Uterus (tissue), 4 donors: ENCODE data around the gene VIPR2. TPM values are rescaled to one million over a fixed set of nuclear protein-coding genes. Genes with fewer than 3 reads are reported as not detected.

ENCODE experiments used
- DNase-seq, 2 donors: peaks; one replicate each; pipeline ENCODE4 v3.0.0-alpha.2; 2019 to 2020
- H3K27ac ChIP-seq, 2 donors: fragments of 200-600 bp; sonication (generic); 1 replicate in 1 of 2; 2 replicates in 1 of 2; pipeline ENCODE4 v1.5.1; 2016 to 2018
- H3K27me3 ChIP-seq, 2 donors: fragments of 200-600 bp; sonication (generic); one replicate each; pipeline ENCODE4 v1.5.1; 2018 to 2019; ENCODE audit warnings: control low read depth in 1 of 2
- H3K36me3 ChIP-seq, 2 donors: fragments of 200-600 bp; sonication (generic); one replicate each; pipeline ENCODE4 v1.5.1; 2019; ENCODE audit warnings: control low read depth in 1 of 2
- H3K4me1 ChIP-seq, 2 donors: fragments of 200-600 bp; sonication (generic); one replicate each; pipeline ENCODE4 v1.5.1; 2018 to 2019; ENCODE audit warnings: control low read depth in 1 of 2
- H3K4me3 ChIP-seq, 2 donors: fragments of 200-600 bp; sonication (generic); 1 replicate in 1 of 2; 2 replicates in 1 of 2; pipeline ENCODE4 v1.5.1; 2018 to 2019; ENCODE audit warnings: mild to moderate bottlenecking in 1 of 2
- H3K9me3 ChIP-seq, 2 donors: fragments of 200-600 bp; sonication (generic); one replicate each; pipeline ENCODE4 v1.5.1; 2019; ENCODE audit warnings: control low read depth in 1 of 2
- CTCF ChIP-seq, 4 experiments: fragments of 200-600 bp in 2 of 4; fragments of 450-650 bp in 2 of 4; sonication (generic) in 2 of 4; IDR thresholded peaks; one replicate each; pipeline ENCODE4 v1.5.1; 2016 to 2019; ENCODE audit warnings: antibody characterized with exemption in 4 of 4, mild to moderate bottlenecking in 2 of 4, moderate library complexity in 1 of 4
- POLR2A ChIP-seq, 2 donors: fragments of 450-650 bp; IDR thresholded peaks; one replicate each; pipeline ENCODE4 v1.6.1; 2016; ENCODE audit warnings: antibody characterized with exemption in 2 of 2, mild to moderate bottlenecking in 1 of 2, moderate library complexity in 1 of 2
- intact Hi-C: fragments of 100-400 bp; cut with DNase I; formaldehyde crosslinking; loops from one replicate; pipeline ENCODE4 v1.15.1; 2023; ENCODE audit warnings: low total_unique reads
- total RNA-seq, 4 donors: library from RNA; depleted of rRNA in 3 of 4; stranded (reverse); fragments of >200 nt in 3 of 4; gene quantifications; one replicate each; pipeline versions ENCODE4 v1.1.0 to v1.2.4, GENCODE V29; 2014 to 2023
- donor health status: DM: yes; HTN: yes; CAD: no.

VIPR2 gene
- total RNA-seq, 4 donors from 2014 or later: 3.1 to 9.8 (median 4.5) TPM

GRCh38 chr7:159112136-159113011 is 32.3 kb downstream of the VIPR2 start:
- H3K9me3 ChIP-seq: no peaks in the 10 kb centered on the region
- H3K4me1 ChIP-seq: peaks cover 0 to 4% of the 10 kb centered on the region in 2 donors
- no peaks in the 10 kb centered on the region for H3K36me3 ChIP-seq
- no peak for TF ChIP-seq POLR2A (IDR thresholded peaks at IDR 0.05)
- no peak for TF ChIP-seq CTCF (IDR thresholded peaks at IDR 0.05)
- intact Hi-C loops: no loop called here
- DNase-seq: peak in 1 of 2 donors; percentile 6
- peaks cover 0 to 5% of the 10 kb centered on the region in 2 donors for H3K27me3 ChIP-seq
- no peak overlapping the region for H3K27ac ChIP-seq
- no peak overlapping the region for H3K4me3 ChIP-seq

- TF ChIP-seq CTCF (IDR thresholded peaks at IDR 0.05) (no peak), POLR2A (IDR thresholded peaks at IDR 0.05) (no peak)
- no peaks in the 10 kb centered on the region for H3K36me3 ChIP-seq
- H3K4me3 ChIP-seq: no peak overlapping the region
- DNase-seq: peak; percentile 12
- H3K9me3 ChIP-seq: no peaks in the 10 kb centered on the region
- intact Hi-C loops: no loop called here
- H3K4me1 ChIP-seq: peaks cover 0 to 4% of the 10 kb centered on the region in 2 donors
- H3K27ac ChIP-seq: peak overlapping the region; percentile 6 to 39
- peaks cover 0 to 5% of the 10 kb centered on the region in 2 donors for H3K27me3 ChIP-seq
Measured at GRCh38 chr7:159109653-159110035, 35.0 kb downstream of the VIPR2 start.

- no peaks in the 10 kb centered on the region for H3K36me3 ChIP-seq
- H3K27me3 ChIP-seq: peaks cover 0 to 5% of the 10 kb centered on the region in 2 donors
- intact Hi-C loops: no loop called here
- peak; percentile 22 to 26 for DNase-seq
- no peak overlapping the region for H3K4me3 ChIP-seq
- peak overlapping the region; percentile 39 to 44 for H3K27ac ChIP-seq
- H3K4me1 ChIP-seq: peaks cover 0 to 4% of the 10 kb centered on the region in 2 donors
- H3K9me3 ChIP-seq: no peaks in the 10 kb centered on the region
- TF ChIP-seq POLR2A (IDR thresholded peaks at IDR 0.05): no peak
- TF ChIP-seq CTCF (IDR thresholded peaks at IDR 0.05): no peak
Measured at GRCh38 chr7:159108941-159109652, 35.6 kb downstream of the VIPR2 start.

GRCh38 chr7:159108491-159108890 is 36.2 kb downstream of the VIPR2 start:
- Histone ChIP-seq H3K4me1 (peaks cover 0 to 4% of the 10 kb centered on the region in 2 donors), H3K36me3 (no peaks in the 10 kb centered on the region), H3K27me3 (peaks cover 0 to 5% of the 10 kb centered on the region in 2 donors), H3K4me3 (no peak overlapping the region), H3K9me3 (no peaks in the 10 kb centered on the region), H3K27ac (peak overlapping the region; percentile 19 to 44)
- DNase-seq: no peak
- intact Hi-C loops: no loop called here
- TF ChIP-seq POLR2A (IDR thresholded peaks at IDR 0.05): no peak
- TF ChIP-seq CTCF (IDR thresholded peaks at IDR 0.05): no peak
